NCI-H345 treated with DMSO at 0.1 percent for 48 hours (cell line): ENCODE data around the gene PDAP1.
"Not testable (repeated sequence)": the region's sequence is repeated elsewhere in the genome, so short reads cannot be mapped to it uniquely, and the experiment has no call there.

Source experiments
- DNase-seq: peaks from one replicate; lab custom pipeline; 2025; ENCODE audit not compliant: unreplicated experiment; lab: John Stamatoyannopoulos, UW

Gene PDAP1

DNA sequence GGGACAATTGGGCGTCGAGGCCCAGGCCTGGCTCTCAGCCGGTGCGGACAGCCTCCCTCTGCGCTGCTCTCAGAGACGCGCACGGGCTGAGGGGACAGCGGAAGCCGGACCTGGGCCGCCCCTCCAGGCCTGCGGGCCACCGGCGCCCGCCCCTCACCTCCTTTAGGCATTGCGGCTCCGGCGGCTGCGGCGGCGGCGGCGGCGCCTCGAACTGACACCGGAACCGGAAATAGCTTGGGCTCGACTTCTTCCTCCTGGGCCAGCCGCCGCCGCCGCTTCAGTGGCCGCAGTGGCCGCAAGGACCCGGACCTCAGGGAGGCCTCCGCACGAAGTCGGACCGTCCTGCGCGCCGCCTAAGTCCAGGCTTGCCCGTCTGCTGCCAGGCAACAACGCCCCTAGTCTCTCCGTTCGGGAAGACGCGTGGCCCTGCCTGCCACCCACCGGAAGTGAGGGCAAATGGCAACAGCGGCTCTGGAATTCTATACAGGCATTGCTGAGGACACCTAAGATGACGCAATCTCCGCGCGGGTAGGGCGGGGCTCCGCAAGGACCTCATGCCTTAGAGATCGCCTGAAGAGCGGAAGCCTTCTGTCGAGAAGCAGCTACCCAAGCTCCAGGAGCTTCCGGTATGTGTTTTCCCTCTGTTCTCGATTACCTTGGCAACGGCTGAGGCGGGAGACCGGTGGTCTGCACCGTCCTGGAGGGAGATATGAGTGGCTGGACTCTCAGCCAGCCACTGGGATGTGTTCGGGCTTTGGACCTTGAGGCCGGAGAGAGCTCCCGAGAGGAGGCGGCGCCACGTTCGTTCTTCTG is at the start of gene PDAP1, which contains the start of gene BUD31:
PDAP1 (minus strand) TSS at position 219 of the 813 bp plus-strand sequence; CDS start at position 170, 49 bp downstream.
BUD31 (plus strand) TSS at position 591 of the 813 bp plus-strand sequence. CDS start 2,124 bp downstream, outside the sequence.
- peak; percentile 76 for DNase-seq

GRCh38 chr7:99457650-99458493 is 49.5 kb upstream of the PDAP1 start:
- DNase-seq, result no peak

GRCh38 chr7:99457050-99457649 is 48.8 kb upstream of the PDAP1 start:
- no peak for DNase-seq

DNA sequence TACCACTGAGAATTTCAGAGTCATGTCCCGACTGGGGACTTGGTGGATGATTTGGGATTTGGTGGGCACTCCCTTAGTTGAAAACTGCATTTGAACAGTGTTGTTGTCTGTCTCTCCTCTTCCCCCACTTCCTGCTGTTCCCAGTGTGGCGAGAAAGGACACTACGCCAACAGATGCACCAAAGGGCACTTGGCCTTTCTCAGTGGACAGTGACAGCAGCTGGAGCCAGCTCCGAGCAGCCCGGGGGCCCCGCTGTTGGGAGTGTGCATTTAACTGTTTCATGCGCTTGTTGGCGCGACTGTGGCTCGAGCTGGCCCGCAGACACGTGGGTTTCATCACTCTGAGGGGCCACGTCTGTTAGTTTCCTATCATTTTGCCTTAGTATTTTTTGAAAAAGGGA is 47.9 kb upstream of the PDAP1 start:
- no peak for DNase-seq

GRCh38 chr7:99455874-99456273 is 47.5 kb upstream of the PDAP1 start:
- DNase-seq, result no peak

- no peak for DNase-seq
Measured at GRCh38 chr7:99453105-99453504, 44.7 kb upstream of the PDAP1 start.

- no peak for DNase-seq
Measured at GRCh38 chr7:99452541-99452940, 44.1 kb upstream of the PDAP1 start.

DNA sequence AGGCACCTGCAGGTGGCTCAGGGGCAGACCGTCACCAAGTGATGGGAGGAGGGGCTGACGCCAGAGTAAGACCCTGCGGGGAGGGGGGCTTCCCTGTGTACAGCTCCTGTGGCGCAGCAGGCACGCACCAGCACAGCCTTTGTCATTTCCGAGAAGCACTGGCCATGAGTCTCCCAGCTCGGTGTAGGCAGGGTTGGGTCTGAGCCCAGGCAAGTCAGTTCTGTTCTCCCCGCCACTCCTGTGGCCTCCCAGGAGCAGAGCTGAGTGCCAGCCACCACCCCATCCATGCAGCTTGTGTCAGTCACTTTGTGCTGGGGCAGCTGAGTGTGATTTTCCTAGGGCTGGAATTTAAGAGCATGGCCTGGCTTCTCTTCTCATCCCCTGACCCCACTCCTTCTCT is 43.5 kb upstream of the PDAP1 start:
- no peak for DNase-seq

- DNase-seq, result peak; percentile 31
Measured at GRCh38 chr7:99449326-99449725, 40.9 kb upstream of the PDAP1 start.

- no peak for DNase-seq
Measured at GRCh38 chr7:99448855-99449254, 40.5 kb upstream of the PDAP1 start.

DNA sequence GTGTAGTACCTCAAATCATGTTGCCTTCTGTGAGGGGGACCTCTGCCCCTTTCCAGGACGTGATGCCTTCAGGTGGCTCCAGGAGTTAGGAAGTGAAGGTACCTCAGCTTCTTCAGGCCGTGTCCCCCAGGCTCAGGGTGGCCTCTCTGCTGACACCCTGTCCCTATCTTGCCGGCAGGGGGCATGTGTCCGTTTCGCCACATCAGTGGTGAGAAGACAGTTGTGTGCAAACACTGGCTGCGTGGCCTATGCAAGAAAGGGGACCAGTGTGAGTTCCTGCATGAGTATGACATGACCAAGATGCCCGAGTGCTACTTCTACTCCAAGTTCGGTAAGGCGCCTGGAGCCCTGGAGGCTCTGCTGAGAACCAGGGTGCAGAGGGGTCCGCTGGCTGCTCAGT is 39.5 kb upstream of the PDAP1 start:
- DNase-seq, result no peak

GRCh38 chr7:99446096-99446495 is 37.7 kb upstream of the PDAP1 start:
- no peak for DNase-seq

- no peak for DNase-seq
Measured at GRCh38 chr7:99440195-99440594, 31.8 kb upstream of the PDAP1 start.

DNA sequence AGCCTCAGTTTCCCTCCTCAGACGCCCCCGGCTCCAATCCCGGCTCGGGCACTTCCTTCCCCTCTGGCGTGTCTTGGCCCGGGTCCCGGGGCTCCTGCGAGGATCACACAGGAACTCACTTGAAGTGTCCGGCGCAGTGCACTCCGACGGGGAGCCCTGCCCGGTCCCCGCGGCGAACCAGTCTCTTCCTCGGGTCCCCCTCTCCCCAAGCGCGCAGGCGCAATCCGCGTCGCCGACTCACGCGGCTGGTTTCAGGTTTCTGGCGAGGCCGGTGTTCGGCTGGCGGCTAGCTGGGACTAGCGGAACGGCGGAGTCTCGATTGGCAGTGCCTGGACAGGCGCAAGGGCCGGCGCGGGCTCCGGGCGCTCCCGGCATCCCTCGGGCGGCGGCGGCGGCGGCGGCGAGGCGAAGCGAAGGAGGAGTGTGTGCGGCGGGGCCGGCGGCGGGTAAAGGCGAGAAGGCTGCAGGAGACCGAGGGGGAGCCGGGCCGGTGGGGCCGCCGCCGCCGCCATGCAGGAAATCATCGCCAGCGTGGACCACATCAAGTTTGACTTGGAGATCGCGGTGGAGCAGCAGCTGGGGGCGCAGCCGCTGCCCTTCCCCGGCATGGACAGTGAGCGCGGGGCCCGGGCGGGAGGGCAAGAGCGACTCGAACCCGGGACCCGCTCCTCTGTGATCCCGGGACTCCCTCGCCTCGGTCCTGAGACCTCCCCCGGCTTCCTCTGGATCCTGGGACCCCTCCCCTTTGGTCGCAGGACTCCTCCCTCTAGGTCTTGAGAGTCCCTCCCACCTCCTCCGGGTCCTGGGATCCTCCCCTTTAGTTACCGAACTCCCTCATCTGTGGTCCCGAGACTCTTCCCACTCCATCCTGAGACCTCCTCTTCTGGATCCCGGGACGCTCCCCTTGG is 30.4 kb upstream of the PDAP1 start, which contains the start of the genes CPSF4 and PTCD1:
CPSF4 (plus strand) TSS at position 371 of the 908 bp plus-strand sequence; CDS start at position 511, 140 bp downstream.
PTCD1 (minus strand) TSS at position 226 of the 908 bp plus-strand sequence. CDS start 3,556 bp downstream, outside the sequence.
- peak; percentile 82 for DNase-seq

DNA sequence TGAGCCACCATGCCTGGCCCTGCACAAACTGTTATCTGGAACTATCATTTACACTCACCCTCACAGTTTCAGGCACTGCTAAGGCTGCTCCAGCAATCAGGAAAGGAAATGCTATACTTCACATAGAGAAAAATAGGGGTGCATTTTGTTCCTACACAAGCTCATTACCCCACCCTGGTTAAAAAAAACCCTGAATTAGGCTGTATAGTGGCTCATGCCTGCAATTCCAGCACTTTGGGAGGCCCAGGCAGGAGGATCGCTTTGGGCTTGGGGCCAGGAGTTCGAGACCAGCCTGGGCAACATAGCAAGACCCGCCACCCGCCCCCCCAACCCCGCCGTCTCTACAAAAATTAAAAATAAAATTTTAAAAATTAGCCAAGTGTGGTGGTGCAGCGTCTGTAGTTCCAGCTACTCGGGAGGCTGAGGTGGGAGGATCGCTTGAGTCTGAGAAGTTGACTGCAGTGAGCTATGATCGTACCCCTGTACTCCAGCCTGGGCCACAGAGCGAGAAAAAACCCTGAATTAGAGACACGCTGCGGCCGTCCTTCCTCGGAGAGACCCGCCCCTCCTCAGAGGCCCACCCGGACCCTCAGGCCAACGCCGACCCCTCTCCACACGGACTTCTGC is 29.7 kb upstream of the PDAP1 start:
- no peak for DNase-seq

GRCh38 chr7:99433158-99433557 is 24.8 kb upstream of the PDAP1 start:
- DNase-seq, result no peak

DNA sequence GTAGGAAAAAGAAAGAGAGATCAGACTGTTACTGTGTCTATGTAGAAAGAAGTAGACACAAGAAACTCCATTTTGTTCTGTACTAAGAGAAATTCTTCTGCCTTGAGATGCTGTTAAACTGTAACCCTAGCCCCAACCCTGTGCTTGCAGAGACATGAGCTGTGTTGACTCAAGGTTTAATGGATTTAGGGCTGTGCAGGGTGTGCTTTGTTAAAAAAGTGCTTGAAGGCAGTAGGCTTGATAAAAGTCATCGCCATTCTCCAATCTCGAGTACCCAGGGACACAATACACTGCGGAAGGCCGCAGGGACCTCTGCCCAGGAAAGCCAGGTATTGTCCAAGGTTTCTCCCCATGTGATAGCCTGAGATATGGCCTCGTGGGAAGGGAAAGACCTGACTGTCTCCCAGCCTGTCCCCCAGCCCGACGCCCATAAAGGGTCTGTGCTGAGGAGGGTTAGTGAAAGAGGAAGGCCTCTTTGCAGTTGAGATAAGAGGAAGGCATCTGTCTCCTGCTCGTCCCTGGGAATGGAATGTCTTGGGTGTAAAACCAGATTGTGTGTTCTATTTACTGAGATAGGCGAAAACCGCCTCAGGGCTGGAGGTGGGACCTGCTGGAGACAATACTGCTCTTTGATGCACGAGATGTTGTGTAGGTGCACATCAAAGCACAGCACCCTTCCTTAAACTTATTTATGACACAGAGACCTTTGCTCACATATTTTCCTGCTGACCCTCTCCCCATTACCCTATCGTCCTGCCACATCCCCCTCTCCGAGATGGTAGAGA is 23.6 kb upstream of the PDAP1 start:
- DNase-seq, result not testable (repeated sequence)

- DNase-seq, result no peak
Measured at GRCh38 chr7:99429756-99430155, 21.4 kb upstream of the PDAP1 start.

DNA sequence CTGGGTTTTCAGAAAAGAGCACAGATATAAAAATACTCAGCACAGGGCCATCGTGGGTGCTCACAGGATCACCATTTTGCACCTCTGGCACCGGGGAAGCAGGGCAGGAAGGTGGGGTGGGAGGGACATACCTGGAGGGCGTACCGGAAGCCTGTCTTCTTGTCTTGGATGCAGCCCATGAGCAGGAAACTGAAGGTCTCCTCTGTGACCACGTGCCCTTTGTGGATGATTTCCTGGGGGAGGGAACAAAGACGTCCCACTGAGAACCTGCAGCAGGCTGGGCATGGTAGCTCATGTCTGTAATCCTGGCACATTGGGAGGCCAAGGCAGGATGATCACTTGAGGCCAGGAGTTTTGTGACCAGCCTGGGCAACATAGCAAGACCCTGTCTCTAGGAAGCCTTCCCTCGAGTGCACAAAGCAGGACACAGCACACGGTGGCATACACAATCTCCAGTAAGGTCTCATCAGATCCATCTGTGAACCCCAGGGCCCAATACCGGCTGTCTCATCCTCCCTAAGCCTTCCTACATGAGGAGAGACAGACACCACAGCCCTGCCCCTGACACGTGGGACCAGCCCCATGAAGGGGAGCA is 20.7 kb upstream of the PDAP1 start:
- DNase-seq, result no peak
